H1 (cell line): ENCODE data around the gene EHD4. TPM values are rescaled to one million over a fixed set of nuclear protein-coding genes. Genes with fewer than 3 reads are reported as not detected.

Source experiments
- CTCF ChIA-PET: fragments of 300-600 bp; sonication (Branson Sonifier 250); formaldehyde crosslinking; loops from one replicate; lab custom pipeline; 2021; ENCODE audit not compliant: partially characterized antibody; lab: Charles Lee
- POLR2A ChIA-PET: fragments of 300-600 bp; sonication (Branson Sonifier 250); formaldehyde crosslinking; loops from one replicate; lab custom pipeline; 2021; ENCODE audit warnings: inconsistent platforms; ENCODE audit not compliant: partially characterized antibody; lab: Charles Lee
- DNase-seq, 2 experiments: peaks; one replicate each; pipeline versions ENCODE4 v3.0.0 to v3.0.0-alpha.2; 2010 to 2022; ENCODE audit warnings: low spot score in 2 of 2, low read depth in 1 of 2, mixed read lengths in 1 of 2
- FAIRE-seq: peaks from 2 replicates; lab custom pipeline; 2011; peaks lifted over from hg19 to GRCh38; lab: Jason Lieb, UNC
- H2AFZ ChIP-seq: 2 replicates; pipeline ENCODE4 v1.8.1; 2012; ENCODE audit warnings: low read length, inconsistent platforms
- H2AK5ac ChIP-seq: 2 replicates; pipeline ENCODE4 v1.6.1; 2013; ENCODE audit warnings: low read depth, low read length
- H2BK120ac ChIP-seq: replicated peaks from 2 replicates; pipeline ENCODE3; 2013; ENCODE audit warnings: low read depth, low read length, inconsistent platforms
- H2BK12ac ChIP-seq: 2 replicates; pipeline ENCODE4 v1.6.1; 2013; ENCODE audit warnings: low read depth, low read length
- H2BK15ac ChIP-seq: 2 replicates; pipeline ENCODE4 v1.6.1; 2013; ENCODE audit warnings: low read length
- H2BK20ac ChIP-seq: 2 replicates; pipeline ENCODE4 v1.6.1; 2013; ENCODE audit warnings: low read length
- H2BK5ac ChIP-seq: 2 replicates; pipeline ENCODE4 v1.6.1; 2013; ENCODE audit warnings: low read depth, low read length
- H3K14ac ChIP-seq: 2 replicates; pipeline ENCODE4 v1.6.1; 2013; ENCODE audit warnings: inconsistent platforms; ENCODE audit not compliant: insufficient read length
- H3K18ac ChIP-seq: 2 replicates; pipeline ENCODE4 v1.6.1; 2013; ENCODE audit warnings: low read length; ENCODE audit errors: extremely low read depth
- H3K23ac ChIP-seq: 2 replicates; pipeline ENCODE4 v1.6.1; 2013; ENCODE audit warnings: inconsistent platforms; ENCODE audit not compliant: insufficient read length
- H3K23me2 ChIP-seq: 2 replicates; pipeline ENCODE4 v1.6.1; 2013; ENCODE audit warnings: low read depth, low read length
- H3K27ac ChIP-seq: 2 replicates; pipeline ENCODE4 v1.6.1; 2011; ENCODE audit warnings: low read depth, low read length, inconsistent platforms
- H3K27me3 ChIP-seq, 4 experiments: replicated peaks in 1 of 4; 1 replicate in 1 of 4; 2 replicates in 3 of 4; pipeline versions ENCODE4 v1.6.1 to v1.8.1; 2011 to 2013; ENCODE audit warnings: low read length in 3 of 4, mild to moderate bottlenecking in 3 of 4, inconsistent platforms in 2 of 4, mixed read lengths in 2 of 4, moderate library complexity in 1 of 4; ENCODE audit not compliant: control insufficient read depth in 3 of 4, insufficient read depth in 3 of 4; ENCODE audit errors: extremely low read depth in 1 of 4
- H3K36me3 ChIP-seq, 4 experiments: 2 replicates each; pipeline versions ENCODE4 v1.6.1 to v1.8.1; 2011 to 2013; ENCODE audit warnings: mild to moderate bottlenecking in 4 of 4, low read length in 3 of 4, moderate library complexity in 2 of 4, control low read depth in 1 of 4, inconsistent platforms in 1 of 4; ENCODE audit not compliant: insufficient read depth in 4 of 4, control insufficient read depth in 2 of 4
- H3K4ac ChIP-seq: replicated peaks from 2 replicates; pipeline ENCODE3; 2013; ENCODE audit warnings: low read length, low read depth, mixed read lengths, inconsistent platforms; ENCODE audit not compliant: insufficient read length
- H3K4me1 ChIP-seq, 4 experiments: replicated peaks in 1 of 4; 1 replicate in 1 of 4; 2 replicates in 3 of 4; pipeline versions ENCODE4 v1.6.1 to v1.8.1; 2011 to 2013; ENCODE audit warnings: low read length in 3 of 4, inconsistent platforms in 2 of 4, mixed read lengths in 1 of 4; ENCODE audit not compliant: insufficient read depth in 4 of 4, control insufficient read depth in 3 of 4
- H3K4me2 ChIP-seq, 2 experiments: 2 replicates each; pipeline versions ENCODE4 v1.6.1 to v1.8.1; 2011 to 2013; ENCODE audit warnings: low read depth in 2 of 2, low read length in 2 of 2, control low read depth in 1 of 2, inconsistent platforms in 1 of 2, mild to moderate bottlenecking in 1 of 2; ENCODE audit not compliant: insufficient read depth in 1 of 2
- H3K4me3 ChIP-seq, 4 experiments: fragments of 200-600, 300-600 bp in 1 of 4; sonication (generic), shearing (Covaris generic), sonication (Bioruptor Twin) in 1 of 4; 2 replicates each; pipeline versions ENCODE4 v1.5.1 to v1.8.1; 2011 to 2016; ENCODE audit warnings: low read length in 4 of 4, low read depth in 3 of 4, control low read depth in 2 of 4, inconsistent platforms in 2 of 4, mild to moderate bottlenecking in 2 of 4, mixed read lengths in 1 of 4, moderate library complexity in 1 of 4; ENCODE audit not compliant: insufficient read depth in 2 of 4; ENCODE audit errors: extremely low read depth in 1 of 4
- H3K56ac ChIP-seq: replicated peaks from 2 replicates; pipeline ENCODE3; 2013; ENCODE audit warnings: low read depth, mild to moderate bottlenecking, mixed read lengths, low read length, inconsistent platforms; ENCODE audit not compliant: insufficient read length
- H3K79me1 ChIP-seq: 2 replicates; pipeline ENCODE4 v1.6.1; 2013; ENCODE audit warnings: low read depth, low read length, control low read depth
- H3K79me2 ChIP-seq, 2 experiments: 2 replicates each; pipeline versions ENCODE4 v1.6.1 to v1.8.1; 2012 to 2013; ENCODE audit warnings: low read length in 2 of 2, mild to moderate bottlenecking in 2 of 2, inconsistent platforms in 1 of 2; ENCODE audit not compliant: insufficient read depth in 2 of 2, control insufficient read depth in 1 of 2
- H3K9ac ChIP-seq, 4 experiments: replicated peaks in 1 of 4; 1 replicate in 1 of 4; 2 replicates in 3 of 4; pipeline versions ENCODE4 v1.6.1 to v1.8.1; 2011 to 2013; ENCODE audit warnings: low read depth in 3 of 4, low read length in 3 of 4, control low read depth in 2 of 4, mild to moderate bottlenecking in 2 of 4, moderate library complexity in 2 of 4, inconsistent platforms in 1 of 4; ENCODE audit errors: extremely low read depth in 1 of 4
- H3K9me3 ChIP-seq, 2 experiments: 2 replicates each; pipeline versions ENCODE4 v1.6.1 to v1.8.1; 2012 to 2013; ENCODE audit warnings: mild to moderate bottlenecking in 2 of 2, moderate library complexity in 2 of 2, control low read depth in 1 of 2, inconsistent platforms in 1 of 2, low read depth in 1 of 2, low read length in 1 of 2, mixed read lengths in 1 of 2; ENCODE audit not compliant: insufficient read depth in 2 of 2
- H4K20me1 ChIP-seq, 2 experiments: replicated peaks in 1 of 2; 2 replicates each; pipeline versions ENCODE3 to v1.8.1; 2011 to 2013; ENCODE audit warnings: inconsistent platforms in 2 of 2, low read length in 2 of 2, mild to moderate bottlenecking in 1 of 2; ENCODE audit not compliant: insufficient read depth in 2 of 2, control insufficient read depth in 1 of 2
- H4K5ac ChIP-seq: 2 replicates; pipeline ENCODE4 v1.6.1; 2013; ENCODE audit warnings: low read length, low read depth, mixed read lengths, inconsistent platforms; ENCODE audit not compliant: insufficient read length
- H4K8ac ChIP-seq: 2 replicates; pipeline ENCODE4 v1.8.0; 2013; ENCODE audit warnings: mild to moderate bottlenecking, moderate library complexity, low read length, inconsistent platforms; ENCODE audit not compliant: insufficient read depth; ENCODE audit errors: extremely low read depth
- H4K91ac ChIP-seq: replicated peaks from 2 replicates; pipeline ENCODE3; 2013; ENCODE audit warnings: low read length, mixed read lengths, inconsistent platforms; ENCODE audit not compliant: insufficient read length
- ATF3 ChIP-seq: IDR thresholded peaks from 2 replicates; pipeline ENCODE4 v1.6.1; 2011; ENCODE audit warnings: low read depth, mild to moderate bottlenecking, low read length; ENCODE audit not compliant: insufficient read depth
- FOSL1 ChIP-seq: IDR thresholded peaks from 2 replicates; pipeline ENCODE4 v1.6.1; 2011; ENCODE audit warnings: mild to moderate bottlenecking, low read depth, low read length, moderate library complexity; ENCODE audit not compliant: insufficient read depth
- HDAC2 ChIP-seq, 2 experiments: fragments of 300-600 bp in 1 of 2; sonication (generic) in 1 of 2; IDR thresholded peaks; 2 replicates each; pipeline ENCODE4 v1.6.1; 2011 to 2012; ENCODE audit warnings: low read depth in 2 of 2, low read length in 2 of 2, mild to moderate bottlenecking in 2 of 2, moderate library complexity in 2 of 2, borderline replicate concordance in 1 of 2, inconsistent platforms in 1 of 2
- HDAC6 ChIP-seq: IDR thresholded peaks from one replicate; pipeline ENCODE4 v1.7.1; 2012; ENCODE audit warnings: low read depth, mild to moderate bottlenecking, inconsistent platforms, low read length, moderate library complexity
- KDM4A ChIP-seq: IDR thresholded peaks from one replicate; pipeline ENCODE4 v1.7.1; 2012; ENCODE audit warnings: low read depth, mild to moderate bottlenecking, moderate library complexity, low read length, inconsistent platforms; ENCODE audit not compliant: severe bottlenecking
- KDM5A ChIP-seq: fragments of 200-600 bp; IDR thresholded peaks from 2 replicates; pipeline ENCODE4 v1.7.1; 2012; ENCODE audit warnings: mild to moderate bottlenecking, low read length, inconsistent platforms, mixed read lengths
- NANOG ChIP-seq: IDR thresholded peaks from 2 replicates; pipeline ENCODE4 v1.6.1; 2011; ENCODE audit warnings: low read length, low read depth, mild to moderate bottlenecking, inconsistent platforms; ENCODE audit not compliant: insufficient read depth, poor library complexity, severe bottlenecking
- NRF1 ChIP-seq: IDR thresholded peaks from 2 replicates; pipeline ENCODE4 v1.6.1; 2011; ENCODE audit warnings: mild to moderate bottlenecking, low read depth, low read length, improper control_type of control experiment
- POLR2AphosphoS5 ChIP-seq: IDR thresholded peaks from 2 replicates; pipeline ENCODE4 v1.6.1; 2011; ENCODE audit warnings: low read depth, low read length
- POU5F1 ChIP-seq: IDR thresholded peaks from 2 replicates; pipeline ENCODE4 v1.6.1; 2011; ENCODE audit warnings: low read depth, mild to moderate bottlenecking, low read length, moderate library complexity
- SUZ12 ChIP-seq: fragments of 200-600 bp; sonication (generic); IDR thresholded peaks from 2 replicates; pipeline ENCODE4 v1.6.1; 2012; ENCODE audit warnings: mild to moderate bottlenecking, inconsistent platforms, low read length, moderate library complexity, mixed read lengths
- TAF1 ChIP-seq: IDR thresholded peaks from 2 replicates; pipeline ENCODE4 v1.6.1; 2011; ENCODE audit warnings: mild to moderate bottlenecking, low read depth, low read length
- TCF12 ChIP-seq: IDR thresholded peaks from 2 replicates; pipeline ENCODE4 v1.6.1; 2011; ENCODE audit warnings: low read depth, mild to moderate bottlenecking, low read length
- WGBS, 2 experiments: shearing (Covaris generic) in 1 of 2; methylation state at CpG; one replicate each; pipeline versions ENCODE4 v1.1.6 to v1.1.7; 2013 to 2015; ENCODE audit warnings: low lambda C conversion rate in 2 of 2, mixed read lengths in 2 of 2, inconsistent platforms in 1 of 2, low coverage in 1 of 2, missing lambda C conversion rate in 1 of 2; ENCODE audit not compliant: insufficient replicate concordance in 2 of 2, insufficient coverage in 1 of 2, insufficient read length in 1 of 2; ENCODE audit errors: extremely low coverage in 1 of 2, missing lambda C conversion rate in 1 of 2; 5-methylcytosine and 5-hydroxymethylcytosine counted together
- polyA plus RNA-seq, 7 experiments: library from polyadenylated mRNA; depleted of rRNA in 3 of 7; stranded (reverse) in 5 of 7; unstranded in 2 of 7; fragments of >200 nt in 5 of 7; fragments of 200-250 nt in 2 of 7; gene quantifications; 1 replicate in 5 of 7; 2 replicates in 1 of 7; 4 replicates in 1 of 7; pipeline versions ENCODE4 v1.2.1 to v1.2.3, GENCODE V29; 2011 to 2013; ENCODE audit warnings: missing spikeins in 2 of 7, mixed read lengths in 2 of 7
- total RNA-seq: library from RNA; stranded (reverse); fragmentation: NEBNext Ultra II Directional; extraction: Animal tissue kit (Norgen Biotek cat#: 25700); gene quantifications from 2 replicates; pipeline ENCODE4 v1.2.1, GENCODE V29; 2021

The EHD4 gene
- total and polyA plus RNA-seq, 2 of the 8 experiments (the other 6 are each of a cell fraction or from before 2014, with no cell fraction given) = 17.5 to 24.5 TPM

GRCh38 chr15:41928100-41928499 lies 44.3 kb downstream of the EHD4 start:
- CTCF ChIA-PET = no interaction called here
- Histone ChIP-seq H3K36me3 (peaks cover 0 to 3% (median 0%) of the 10 kb centered on the region in 4 experiments; a peak in 3 of 8 replicates), H3K9ac (no peak overlapping the region), H4K91ac (no peak overlapping the region), H3K56ac (no peak overlapping the region), H3K79me1 (peaks cover 10% of the 10 kb centered on the region; the same call in 1 of the 2 replicates), H3K27ac (no peak overlapping the region), H2AFZ (no peak overlapping the region), H2BK20ac (no peak overlapping the region), H3K27me3 (no peaks in the 10 kb centered on the region), H2AK5ac (no peak overlapping the region), H3K4me2 (no peak overlapping the region), H4K20me1 (peaks cover 2 to 15% of the 10 kb centered on the region in 2 experiments), H4K8ac (no peak overlapping the region), H2BK120ac (no peak overlapping the region), H3K23me2 (no peaks in the 10 kb centered on the region), H3K79me2 (no peaks in the 10 kb centered on the region), H3K4ac (no peak overlapping the region), H2BK12ac (no peak overlapping the region), H3K18ac (no peak overlapping the region), H4K5ac (no peak overlapping the region), H3K4me1 (peaks cover 0 to 8% (median 2%) of the 10 kb centered on the region in 4 experiments), H2BK5ac (no peak overlapping the region), H3K23ac (no peak overlapping the region), H2BK15ac (no peak overlapping the region), H3K4me3 (no peak overlapping the region), H3K9me3 (no peaks in the 10 kb centered on the region), H3K14ac (no peak overlapping the region)
- DNase-seq = no peak
- POLR2A ChIA-PET = no interaction called here
- 91% methylated on average over 6 of the region's 6 CpGs; no CpG with 5 or more reads in 1 of the 2 experiments for WGBS, 2 experiments
- no peak for FAIRE-seq
- no peak for TF ChIP-seq FOSL1
- TF ChIP-seq NRF1 = no peak
- TF ChIP-seq POLR2AphosphoS5 = no peak
- TF ChIP-seq KDM5A = no peak
- TF ChIP-seq POU5F1 = no peak
- no peak for TF ChIP-seq SUZ12
- TF ChIP-seq HDAC6 = no peak
- TF ChIP-seq ATF3 = no peak
- TF ChIP-seq NANOG = no peak
- TF ChIP-seq TCF12 = no peak
- TF ChIP-seq TAF1 = no peak
- TF ChIP-seq HDAC2 (IDR thresholded peaks at IDR 0.05; ENCODE audit: borderline replicate concordance in 1 of 2, low read depth in 2 of 2, low read length in 2 of 2) = no peak
- TF ChIP-seq KDM4A = no peak
